Keratinocyte (primary cell): ENCODE results near the gene FNIP2. TPM values are rescaled to one million over a fixed set of nuclear protein-coding genes. Genes with fewer than 3 reads are reported as not detected.
"Not testable (repeated sequence)": the region's sequence is repeated elsewhere in the genome, so short reads cannot be mapped to it uniquely, and the experiment has no call there.

Experiments
- DNase-seq: peaks from one replicate; pipeline ENCODE4 v3.0.0-alpha.2; 2011; ENCODE audit warnings: low read depth, missing footprints, low spot score
- FAIRE-seq: peaks from 2 replicates; lab custom pipeline; 2011; peaks lifted over from hg19 to GRCh38; lab: Jason Lieb, UNC
- H2AFZ ChIP-seq: 2 replicates; pipeline ENCODE4 v1.6.0; 2012; ENCODE audit warnings: low read length, control low read depth, inconsistent platforms; ENCODE audit not compliant: control insufficient read depth
- H3K27ac ChIP-seq: 2 replicates; pipeline ENCODE4 v1.5.1; 2011; ENCODE audit warnings: low read length; ENCODE audit not compliant: control insufficient read depth, insufficient read depth
- H3K27me3 ChIP-seq: 3 replicates; pipeline ENCODE4 v1.6.0; 2011; ENCODE audit warnings: low read length; ENCODE audit not compliant: control insufficient read depth, insufficient read depth; ENCODE audit errors: extremely low read depth
- H3K36me3 ChIP-seq, 2 experiments: 2 replicates in 1 of 2; 3 replicates in 1 of 2; pipeline ENCODE4 v1.5.1; 2011; ENCODE audit warnings: low read length in 2 of 2, mild to moderate bottlenecking in 1 of 2; ENCODE audit not compliant: control insufficient read depth in 2 of 2, insufficient read depth in 2 of 2; ENCODE audit errors: extremely low read depth in 1 of 2
- H3K4me1 ChIP-seq: 3 replicates; pipeline ENCODE4 v1.5.1; 2011; ENCODE audit warnings: low read length; ENCODE audit not compliant: control insufficient read depth, insufficient read depth; ENCODE audit errors: extremely low read depth
- H3K4me2 ChIP-seq: 3 replicates; pipeline ENCODE4 v1.6.0; 2011; ENCODE audit warnings: low read depth, low read length; ENCODE audit not compliant: control insufficient read depth, insufficient read depth; ENCODE audit errors: extremely low read depth
- H3K4me3 ChIP-seq, 3 experiments: fragments of 200-600 bp in 1 of 3; sonication (generic) in 1 of 3; 2 replicates in 2 of 3; 3 replicates in 1 of 3; pipeline ENCODE4 v1.5.1; 2011 to 2016; ENCODE audit warnings: low read length in 3 of 3, mild to moderate bottlenecking in 3 of 3, control low read depth in 2 of 3, inconsistent platforms in 1 of 3, low read depth in 1 of 3, mixed read lengths in 1 of 3, mixed run types in 1 of 3, moderate library complexity in 1 of 3; ENCODE audit not compliant: control insufficient read depth in 2 of 3, insufficient read depth in 2 of 3; ENCODE audit errors: extremely low read depth in 1 of 3
- H3K79me2 ChIP-seq: 2 replicates; pipeline ENCODE4 v1.6.0; 2012; ENCODE audit warnings: low read length; ENCODE audit not compliant: control insufficient read depth, insufficient read depth
- H3K9ac ChIP-seq: 3 replicates; pipeline ENCODE4 v1.6.0; 2011; ENCODE audit warnings: low read length; ENCODE audit not compliant: control insufficient read depth, insufficient read depth; ENCODE audit errors: extremely low read depth
- H3K9me1 ChIP-seq: 3 replicates; pipeline ENCODE4 v1.6.0; 2011; ENCODE audit warnings: low read length; ENCODE audit not compliant: control insufficient read depth, insufficient read depth; ENCODE audit errors: extremely low read depth
- H3K9me3 ChIP-seq: 2 replicates; pipeline ENCODE4 v1.5.1; 2012; ENCODE audit warnings: low read depth, low read length; ENCODE audit not compliant: control insufficient read depth
- H4K20me1 ChIP-seq: 3 replicates; pipeline ENCODE4 v1.6.0; 2011; ENCODE audit warnings: low read length; ENCODE audit not compliant: control insufficient read depth, insufficient read depth; ENCODE audit errors: extremely low read depth
- EZH2 ChIP-seq: IDR thresholded peaks from one replicate; pipeline ENCODE4 v1.6.1; 2012; ENCODE audit warnings: inconsistent platforms, mild to moderate bottlenecking, low read length, moderate library complexity
- dilution Hi-C: fragments of 300-500 bp; cut with MboI; formaldehyde crosslinking; loops from one replicate; pipeline ENCODE4 v1.7.0; 2020; ENCODE audit warnings: low sequenced_read_pairs; ENCODE audit not compliant: extremely low pct_ligation_motif_present
- polyA plus RNA-seq, 5 experiments: library from polyadenylated mRNA; depleted of rRNA in 3 of 5; stranded (reverse) in 3 of 5; stranded (forward) in 1 of 5; unstranded in 1 of 5; fragments of >200 nt; gene quantifications; 1 replicate in 1 of 5; 2 replicates in 3 of 5; 3 replicates in 1 of 5; pipeline versions ENCODE4 v1.2.1 to v1.2.3, GENCODE V29; 2011 to 2012; ENCODE audit warnings: missing spikeins in 2 of 5, low read depth in 1 of 5, low replicate concordance in 1 of 5
- TF ChIP-seq, protein P1 (sequence below), 3 experiments: IDR thresholded peaks in 1 of 3; conservative IDR thresholded peaks in 1 of 3; optimal IDR thresholded peaks in 1 of 3; 2 replicates in 2 of 3; 3 replicates in 1 of 3; pipeline versions ENCODE3 to v1.5.1; 2011; ENCODE audit warnings: low read length in 3 of 3, mild to moderate bottlenecking in 3 of 3, moderate library complexity in 2 of 3, control low read depth in 1 of 3, inconsistent platforms in 1 of 3; ENCODE audit not compliant: insufficient read depth in 2 of 3; ENCODE audit errors: extremely low read depth in 1 of 3

FNIP2 gene
- polyA plus RNA-seq, 1 donor (not counting 4 experiments of a cell fraction or from before 2014, with no cell fraction given) = 6.2 TPM

- H3K9me3 ChIP-seq = no peaks in the 10 kb centered on the region
- no peak overlapping the region for H2AFZ ChIP-seq
- no peak overlapping the region for H3K4me2 ChIP-seq
- no peak overlapping the region for H3K9ac ChIP-seq
- peaks cover 0 to 3% of the 10 kb centered on the region in 2 experiments for H3K36me3 ChIP-seq
- dilution Hi-C loops = no loop called here
- no peak overlapping the region for H3K27ac ChIP-seq
- no peaks in the 10 kb centered on the region for H3K9me1 ChIP-seq
- H3K27me3 ChIP-seq = no peaks in the 10 kb centered on the region
- H4K20me1 ChIP-seq = no peaks in the 10 kb centered on the region
- no peak for TF ChIP-seq EZH2
- DNase-seq (no peak), FAIRE-seq (no peak)
- no peaks in the 10 kb centered on the region for H3K79me2 ChIP-seq
- H3K4me3 ChIP-seq = no peak overlapping the region
- peaks cover 17% of the 10 kb centered on the region for H3K4me1 ChIP-seq
Measured at GRCh38 chr4:158826057-158826456, 57.2 kb downstream of the FNIP2 start.

DNA sequence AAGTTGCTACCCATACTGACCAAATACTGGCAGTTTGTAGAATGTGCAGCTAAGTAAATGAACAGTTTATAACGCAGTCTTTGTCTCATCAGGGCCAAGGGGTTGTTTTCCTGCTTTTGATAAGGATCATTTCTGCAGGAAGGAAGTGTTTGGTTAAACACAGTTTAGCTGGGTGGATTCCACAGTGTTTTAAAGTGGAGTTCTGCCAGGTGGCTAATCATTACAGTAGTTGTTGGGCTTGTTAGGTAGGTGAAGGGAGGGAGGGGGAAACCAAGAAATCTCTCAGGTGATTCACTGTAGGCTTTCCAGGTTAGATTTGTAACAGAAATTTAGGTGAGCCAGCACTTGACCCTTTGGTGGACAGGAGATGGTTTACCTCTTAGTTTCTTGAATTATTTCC lies 58.1 kb downstream of the FNIP2 start:
- peaks cover 3 to 5% of the 10 kb centered on the region in 2 experiments for H3K36me3 ChIP-seq
- H4K20me1 ChIP-seq = no peaks in the 10 kb centered on the region
- no peak for DNase-seq
- dilution Hi-C loops = no loop called here
- TF ChIP-seq, protein P1, sequence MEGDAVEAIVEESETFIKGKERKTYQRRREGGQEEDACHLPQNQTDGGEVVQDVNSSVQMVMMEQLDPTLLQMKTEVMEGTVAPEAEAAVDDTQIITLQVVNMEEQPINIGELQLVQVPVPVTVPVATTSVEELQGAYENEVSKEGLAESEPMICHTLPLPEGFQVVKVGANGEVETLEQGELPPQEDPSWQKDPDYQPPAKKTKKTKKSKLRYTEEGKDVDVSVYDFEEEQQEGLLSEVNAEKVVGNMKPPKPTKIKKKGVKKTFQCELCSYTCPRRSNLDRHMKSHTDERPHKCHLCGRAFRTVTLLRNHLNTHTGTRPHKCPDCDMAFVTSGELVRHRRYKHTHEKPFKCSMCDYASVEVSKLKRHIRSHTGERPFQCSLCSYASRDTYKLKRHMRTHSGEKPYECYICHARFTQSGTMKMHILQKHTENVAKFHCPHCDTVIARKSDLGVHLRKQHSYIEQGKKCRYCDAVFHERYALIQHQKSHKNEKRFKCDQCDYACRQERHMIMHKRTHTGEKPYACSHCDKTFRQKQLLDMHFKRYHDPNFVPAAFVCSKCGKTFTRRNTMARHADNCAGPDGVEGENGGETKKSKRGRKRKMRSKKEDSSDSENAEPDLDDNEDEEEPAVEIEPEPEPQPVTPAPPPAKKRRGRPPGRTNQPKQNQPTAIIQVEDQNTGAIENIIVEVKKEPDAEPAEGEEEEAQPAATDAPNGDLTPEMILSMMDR (optimal IDR thresholded peaks at IDR 0.05 in 1 of 3, IDR thresholded peaks at IDR 0.05 in 1 of 3, conservative IDR thresholded peaks at IDR 0.05 in 1 of 3; ENCODE audit: extremely low read depth in 1 of 3, insufficient read depth in 2 of 3, low read length in 3 of 3) = no peak
- H3K79me2 ChIP-seq = no peaks in the 10 kb centered on the region
- H3K27me3 ChIP-seq = no peaks in the 10 kb centered on the region
- H3K9me3 ChIP-seq = no peaks in the 10 kb centered on the region
- no peak overlapping the region for H2AFZ ChIP-seq
- H3K27ac ChIP-seq = peak overlapping the region; percentile 32
- peaks cover 17% of the 10 kb centered on the region for H3K4me1 ChIP-seq
- H3K4me3 ChIP-seq = no peak overlapping the region
- no peaks in the 10 kb centered on the region for H3K9me1 ChIP-seq
- H3K9ac ChIP-seq = no peak overlapping the region
- H3K4me2 ChIP-seq = peak overlapping the region; percentile 44
- peak; percentile 58 for FAIRE-seq

DNA sequence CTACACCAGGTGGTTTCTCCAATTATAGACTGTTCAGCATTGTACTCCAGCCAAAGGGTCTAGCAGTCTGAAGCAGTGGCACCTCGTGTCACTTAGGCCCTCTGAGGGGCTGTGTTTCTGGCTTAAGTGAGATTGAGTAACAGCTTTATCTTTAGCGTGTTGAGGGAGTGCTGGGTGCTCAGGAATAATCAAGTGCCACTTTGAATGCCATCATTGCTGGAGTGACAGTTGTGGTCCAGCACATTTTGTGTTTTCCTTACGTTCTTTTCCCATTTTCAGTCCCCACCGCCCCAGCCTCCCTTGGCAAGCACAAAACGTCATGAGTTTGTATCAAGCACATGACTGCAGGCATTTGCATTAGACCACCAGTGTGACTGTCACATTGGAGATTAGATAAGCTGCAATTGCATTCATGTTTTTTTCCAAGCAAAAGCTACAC lies 58.7 kb downstream of the FNIP2 start:
- Histone ChIP-seq H3K9me1 (no peaks in the 10 kb centered on the region), H3K27me3 (no peaks in the 10 kb centered on the region), H3K4me1 (peaks cover 17% of the 10 kb centered on the region), H4K20me1 (no peaks in the 10 kb centered on the region), H3K4me2 (no peak overlapping the region), H3K79me2 (no peaks in the 10 kb centered on the region), H3K4me3 (no peak overlapping the region), H2AFZ (no peak overlapping the region), H3K36me3 (peaks cover 4 to 5% of the 10 kb centered on the region in 2 experiments), H3K27ac (peak overlapping the region; percentile 32), H3K9ac (no peak overlapping the region), H3K9me3 (no peaks in the 10 kb centered on the region)
- TF ChIP-seq, protein P1 (optimal IDR thresholded peaks at IDR 0.05 in 1 of 3, IDR thresholded peaks at IDR 0.05 in 1 of 3, conservative IDR thresholded peaks at IDR 0.05 in 1 of 3; ENCODE audit: extremely low read depth in 1 of 3, insufficient read depth in 2 of 3, low read length in 3 of 3) = no peak
- TF ChIP-seq EZH2 = no peak
- FAIRE-seq (no peak), DNase-seq (no peak)
- dilution Hi-C loops = no loop called here

DNA sequence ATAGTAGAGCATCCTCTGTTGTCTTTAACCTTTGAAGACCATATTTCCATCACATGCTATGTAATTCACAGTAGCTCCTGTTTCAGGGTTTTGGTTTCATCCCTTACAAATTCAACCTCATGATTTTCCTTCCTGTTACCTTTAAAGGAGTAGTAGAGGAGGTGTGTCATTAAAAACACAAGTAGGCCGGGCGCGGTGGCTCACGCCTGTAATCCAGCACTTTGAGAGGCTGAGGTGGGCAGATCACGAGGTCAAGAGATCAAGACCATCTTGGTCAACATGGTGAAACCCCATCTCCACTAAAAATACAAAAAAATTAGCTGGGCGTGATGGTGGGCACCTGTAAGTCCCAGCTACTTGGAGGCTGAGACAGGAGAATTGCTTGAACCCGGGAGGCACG lies 59.3 kb downstream of the FNIP2 start:
- H3K27ac ChIP-seq, H3K79me2 ChIP-seq, dilution Hi-C loops, H3K4me2 ChIP-seq, H3K9me1 ChIP-seq, H3K36me3 ChIP-seq, DNase-seq, H4K20me1 ChIP-seq, H3K9ac ChIP-seq, H3K9me3 ChIP-seq, H3K4me3 ChIP-seq, FAIRE-seq, H2AFZ ChIP-seq, H3K27me3 ChIP-seq: not testable (repeated sequence)
- H3K4me1 ChIP-seq = peaks cover 17% of the 10 kb centered on the region
